Stimulated activated naive CD8-positive, alpha-beta T cell treated with anti-CD3 and anti-CD28 coated beads, Interleukin-15, Interleukin-2, amounts not matched to agents 100 ng/mL and 50 ng/mL, for 24 hours (primary cell): ENCODE measurements around the gene LGALS7B.

Experiments used
- H3K27ac Mint-ChIP-seq: one replicate; pipeline ENCODE4 v1.8.0; 2021; ENCODE audit warnings: mild to moderate bottlenecking, mixed read lengths
- H3K27me3 Mint-ChIP-seq: one replicate; pipeline ENCODE4 v1.8.0; 2021; ENCODE audit warnings: mixed read lengths
- H3K36me3 Mint-ChIP-seq: one replicate; pipeline ENCODE4 v1.8.0; 2021; ENCODE audit warnings: low read depth, mixed read lengths
- H3K4me1 Mint-ChIP-seq: one replicate; pipeline ENCODE4 v1.8.0; 2021; ENCODE audit warnings: low read depth, mixed read lengths
- H3K4me3 Mint-ChIP-seq: one replicate; pipeline ENCODE4 v1.8.0; 2021; ENCODE audit warnings: mild to moderate bottlenecking, mixed read lengths
- H3K9me3 Mint-ChIP-seq: one replicate; pipeline ENCODE4 v1.8.0; 2021; ENCODE audit warnings: mixed read lengths

The LGALS7B gene

GRCh38 chr19:38836983-38837626 lies 48.1 kb downstream of the LGALS7B start:
- no peaks in the 10 kb centered on the region for H3K9me3 Mint-ChIP-seq
- peaks cover 69% of the 10 kb centered on the region for H3K36me3 Mint-ChIP-seq
- H3K4me1 Mint-ChIP-seq: peaks cover 45% of the 10 kb centered on the region
- peak overlapping the region; percentile 84 for H3K27ac Mint-ChIP-seq
- H3K27me3 Mint-ChIP-seq: no peaks in the 10 kb centered on the region
- H3K4me3 Mint-ChIP-seq: no peak overlapping the region

- peaks cover 75% of the 10 kb centered on the region for H3K36me3 Mint-ChIP-seq
- peaks cover 46% of the 10 kb centered on the region for H3K4me1 Mint-ChIP-seq
- H3K9me3 Mint-ChIP-seq: no peaks in the 10 kb centered on the region
Measured at GRCh38 chr19:38837656-38838121, 48.7 kb downstream of the LGALS7B start.

GRCh38 chr19:38838208-38838985 lies 49.4 kb downstream of the LGALS7B start:
- peaks cover 53% of the 10 kb centered on the region for H3K4me1 Mint-ChIP-seq
- H3K27ac Mint-ChIP-seq: peak overlapping the region; percentile 84
- H3K36me3 Mint-ChIP-seq: peaks cover 82% of the 10 kb centered on the region
- no peaks in the 10 kb centered on the region for H3K9me3 Mint-ChIP-seq
- peak overlapping the region; percentile 48 for H3K4me3 Mint-ChIP-seq
- H3K27me3 Mint-ChIP-seq: no peaks in the 10 kb centered on the region

More at GRCh38 chr19:38837656-38838121, 48.7 kb downstream of the LGALS7B start:
- Mint-ChIP-seq H3K4me3 (no peak overlapping the region), H3K27me3 (no peaks in the 10 kb centered on the region), H3K27ac (peak overlapping the region; percentile 84)

GRCh38 chr19:38838986-38839761 lies 50.2 kb downstream of the LGALS7B start:
- Mint-ChIP-seq H3K9me3 (no peaks in the 10 kb centered on the region), H3K4me3 (peak overlapping the region; percentile 48), H3K4me1 (peaks cover 61% of the 10 kb centered on the region), H3K36me3 (peaks cover 86% of the 10 kb centered on the region), H3K27me3 (no peaks in the 10 kb centered on the region), H3K27ac (peak overlapping the region; percentile 84)

GRCh38 chr19:38839816-38840582 lies 51.0 kb downstream of the LGALS7B start:
- peak overlapping the region; percentile 32 for H3K4me3 Mint-ChIP-seq
- H3K27ac Mint-ChIP-seq: peak overlapping the region; percentile 96
- peaks cover 69% of the 10 kb centered on the region for H3K4me1 Mint-ChIP-seq
- peaks cover 94% of the 10 kb centered on the region for H3K36me3 Mint-ChIP-seq
- no peaks in the 10 kb centered on the region for H3K27me3 Mint-ChIP-seq
- H3K9me3 Mint-ChIP-seq: no peaks in the 10 kb centered on the region

- no peaks in the 10 kb centered on the region for H3K9me3 Mint-ChIP-seq
- H3K4me3 Mint-ChIP-seq: peak overlapping the region; percentile 81
- H3K27me3 Mint-ChIP-seq: no peaks in the 10 kb centered on the region
- H3K4me1 Mint-ChIP-seq: peaks cover 75% of the 10 kb centered on the region
- peak overlapping the region; percentile 96 for H3K27ac Mint-ChIP-seq
- H3K36me3 Mint-ChIP-seq: peaks cover 96% of the 10 kb centered on the region
Measured at GRCh38 chr19:38840583-38840968, 51.6 kb downstream of the LGALS7B start.
